SH-SY5Y (cell line): ENCODE results near the gene FCRL4.

ENCODE experiments used
- GATA2 ChIP-seq: IDR thresholded peaks from 2 replicates; pipeline ENCODE4 v1.6.1; 2011; ENCODE audit warnings: mild to moderate bottlenecking, low read depth, low read length
- GATA3 ChIP-seq: IDR thresholded peaks from 2 replicates; pipeline ENCODE4 v1.6.1; 2011; ENCODE audit warnings: low read depth, mild to moderate bottlenecking, low read length, moderate library complexity

GRCh38 chr1:157574836-157575235, 23.0 kb downstream of the FCRL4 start:
- TF ChIP-seq GATA2 (no peak), GATA3 (no peak)
